Hepatocyte (in vitro differentiated cells): ENCODE results near the gene SLC25A48.

Experiments
- EZH2phosphoT487 ChIP-seq: fragments of 200-600 bp; sonication (generic); IDR thresholded peaks from one replicate; pipeline ENCODE4 v1.6.1; 2018; ENCODE audit warnings: antibody characterized with exemption, mild to moderate bottlenecking, low read depth, moderate library complexity; ENCODE audit not compliant: unreplicated experiment, severe bottlenecking
- TF ChIP-seq, protein P1 (sequence below): fragments of 200-600 bp; sonication (generic); IDR thresholded peaks from 2 replicates; pipeline ENCODE4 v1.5.1; 2016; ENCODE audit warnings: antibody characterized with exemption, mild to moderate bottlenecking; ENCODE audit not compliant: poor library complexity

GRCh38 chr5:135869935-135870334 lies 35.5 kb downstream of the SLC25A48 start:
- TF ChIP-seq, protein P1, sequence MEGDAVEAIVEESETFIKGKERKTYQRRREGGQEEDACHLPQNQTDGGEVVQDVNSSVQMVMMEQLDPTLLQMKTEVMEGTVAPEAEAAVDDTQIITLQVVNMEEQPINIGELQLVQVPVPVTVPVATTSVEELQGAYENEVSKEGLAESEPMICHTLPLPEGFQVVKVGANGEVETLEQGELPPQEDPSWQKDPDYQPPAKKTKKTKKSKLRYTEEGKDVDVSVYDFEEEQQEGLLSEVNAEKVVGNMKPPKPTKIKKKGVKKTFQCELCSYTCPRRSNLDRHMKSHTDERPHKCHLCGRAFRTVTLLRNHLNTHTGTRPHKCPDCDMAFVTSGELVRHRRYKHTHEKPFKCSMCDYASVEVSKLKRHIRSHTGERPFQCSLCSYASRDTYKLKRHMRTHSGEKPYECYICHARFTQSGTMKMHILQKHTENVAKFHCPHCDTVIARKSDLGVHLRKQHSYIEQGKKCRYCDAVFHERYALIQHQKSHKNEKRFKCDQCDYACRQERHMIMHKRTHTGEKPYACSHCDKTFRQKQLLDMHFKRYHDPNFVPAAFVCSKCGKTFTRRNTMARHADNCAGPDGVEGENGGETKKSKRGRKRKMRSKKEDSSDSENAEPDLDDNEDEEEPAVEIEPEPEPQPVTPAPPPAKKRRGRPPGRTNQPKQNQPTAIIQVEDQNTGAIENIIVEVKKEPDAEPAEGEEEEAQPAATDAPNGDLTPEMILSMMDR: no peak
- TF ChIP-seq EZH2phosphoT487: no peak
